Measurements from ENCODE around the gene TMEM52. TPM values are rescaled to one million over a fixed set of nuclear protein-coding genes. Genes with fewer than 3 reads are reported as not detected.

TMEM52 gene
- total and polyA plus RNA-seq, 2 of the 8 experiments (the other 6 are each of a cell fraction or from before 2014, with no cell fraction given): 14.6 to 30.2 TPM

- Histone ChIP-seq H2BK20ac (ENCODE audit: low read length) (no peak overlapping the region), H4K5ac (ENCODE audit: insufficient read length, low read depth, low read length) (no peak overlapping the region), H3K27me3 (replicated peaks in 1 of 4; ENCODE audit: control insufficient read depth in 3 of 4, extremely low read depth in 1 of 4, insufficient read depth in 3 of 4, low read length in 3 of 4) (peaks cover 0 to 2% (median under 1%) of the 10 kb centered on the region in 4 experiments; a peak in 2 of 7 replicates), H3K18ac (ENCODE audit: extremely low read depth, low read length) (no peak overlapping the region), H2BK12ac (ENCODE audit: low read depth, low read length) (no peak overlapping the region), H2BK5ac (ENCODE audit: low read depth, low read length) (no peak overlapping the region), H3K9ac (replicated peaks in 1 of 4; ENCODE audit: extremely low read depth in 1 of 4, low read depth in 3 of 4, low read length in 3 of 4) (no peak overlapping the region), H2AK5ac (ENCODE audit: low read depth, low read length) (no peak overlapping the region), H4K20me1 (replicated peaks in 1 of 2; ENCODE audit: control insufficient read depth in 1 of 2, insufficient read depth in 2 of 2, low read length in 2 of 2) (no peaks in the 10 kb centered on the region), H3K23ac (ENCODE audit: insufficient read length) (no peak overlapping the region), H3K9me3 (ENCODE audit: insufficient read depth in 2 of 2, low read depth in 1 of 2, low read length in 1 of 2) (no peaks in the 10 kb centered on the region), H3K23me2 (ENCODE audit: low read depth, low read length) (peaks cover 4% of the 10 kb centered on the region; the same call in 1 of the 2 replicates), H3K79me1 (ENCODE audit: low read depth, low read length) (no peaks in the 10 kb centered on the region), H3K56ac (replicated peaks; ENCODE audit: insufficient read length, low read depth, low read length) (no peak overlapping the region), H2BK120ac (replicated peaks; ENCODE audit: low read depth, low read length) (no peak overlapping the region), H3K14ac (ENCODE audit: insufficient read length) (no peak overlapping the region), H3K27ac (ENCODE audit: low read depth, low read length) (no peak overlapping the region), H3K4me1 (replicated peaks in 1 of 4; ENCODE audit: control insufficient read depth in 3 of 4, insufficient read depth in 4 of 4, low read length in 3 of 4) (peaks cover 0 to 19% (median 12%) of the 10 kb centered on the region in 4 experiments; a peak in 6 of 7 replicates), H3K4ac (replicated peaks; ENCODE audit: insufficient read length, low read depth, low read length) (no peak overlapping the region), H3K4me3 (ENCODE audit: extremely low read depth in 1 of 4, insufficient read depth in 2 of 4, low read depth in 3 of 4, low read length in 4 of 4) (no peak overlapping the region), H2BK15ac (ENCODE audit: low read length) (no peak overlapping the region), H2AFZ (ENCODE audit: low read length) (no peak overlapping the region), H4K91ac (replicated peaks; ENCODE audit: insufficient read length, low read length) (no peak overlapping the region), H3K4me2 (ENCODE audit: insufficient read depth in 1 of 2, low read depth in 2 of 2, low read length in 2 of 2) (no peak overlapping the region), H3K79me2 (ENCODE audit: control insufficient read depth in 1 of 2, insufficient read depth in 2 of 2, low read length in 2 of 2) (no peaks in the 10 kb centered on the region), H4K8ac (ENCODE audit: extremely low read depth, insufficient read depth, low read length) (no peak overlapping the region), H3K36me3 (ENCODE audit: control insufficient read depth in 2 of 4, insufficient read depth in 4 of 4, low read length in 3 of 4) (no peaks in the 10 kb centered on the region)
- no peak for DNase-seq (ENCODE audit: low read depth in 1 of 2, low spot score in 2 of 2)
- POLR2A ChIA-PET (ENCODE audit: partially characterized antibody): interaction anchor here (1.1 kb wide), 2 partner anchors 135 to 139 kb away, joined by 3 read pairs; no protein-coding TSS in a partner anchor
- CTCF ChIA-PET (ENCODE audit: partially characterized antibody): interaction anchor here (1.2 to 2.9 kb wide), 3 partner anchors 11 to 44 kb away, joined by 3 to 12 read pairs (median 9); no protein-coding TSS in a partner anchor
- TF ChIP-seq BACH1 (IDR thresholded peaks at IDR 0.05; ENCODE audit: low read length) (no peak), CBX5 (IDR thresholded peaks at IDR 0.05; ENCODE audit: low read depth, low read length) (no peak), ASH2L (IDR thresholded peaks at IDR 0.05; ENCODE audit: low read length) (no peak)
- FAIRE-seq: no peak
- WGBS, 2 experiments (ENCODE audit: extremely low coverage in 1 of 2, insufficient coverage in 1 of 2, insufficient read length in 1 of 2, insufficient replicate concordance in 2 of 2, low coverage in 1 of 2, low lambda C conversion rate in 2 of 2, missing lambda C conversion rate in 1 of 2): 88% methylated on average over 13 of the region's 19 CpGs; no CpG with 5 or more reads in 1 of the 2 experiments
Observed at GRCh38 chr1:1916851-1917251, 2.2 kb downstream of the TMEM52 start.

Measured in H1 (cell line).